Neural cell (in vitro differentiated cells): ENCODE measurements around the gene CXXC1.

Source experiments
- CTCF ChIP-seq: fragments of 450-650 bp; IDR thresholded peaks from 2 replicates; pipeline ENCODE4 v1.5.1; 2014; ENCODE audit warnings: antibody characterized with exemption, mild to moderate bottlenecking, moderate library complexity; ENCODE audit not compliant: poor library complexity, severe bottlenecking
- POLR2AphosphoS5 ChIP-seq: IDR thresholded peaks from 2 replicates; pipeline ENCODE4 v1.6.1; 2012
- REST ChIP-seq: IDR thresholded peaks from 2 replicates; pipeline ENCODE4 v1.6.1; 2012; ENCODE audit warnings: borderline replicate concordance

GRCh38 chr18:50281972-50282520 lies 5.4 kb downstream of the CXXC1 start:
- TF ChIP-seq REST (no peak), CTCF (no peak), POLR2AphosphoS5 (no peak)
